HuH-7.5 (cell line): Measurements from ENCODE around the gene ZNF683.

Source experiments
- DNase-seq: peaks from one replicate; pipeline ENCODE4 v3.0.0; 2011; ENCODE audit warnings: low spot score

ZNF683 gene

GRCh38 chr1:26358411-26359384 is 13.9 kb downstream of the ZNF683 start:
- DNase-seq, result peak; percentile 88

- no peak for DNase-seq
Measured at GRCh38 chr1:26357121-26357602, 15.4 kb downstream of the ZNF683 start.

GRCh38 chr1:26356106-26356505 is 16.4 kb downstream of the ZNF683 start:
- no peak for DNase-seq

- DNase-seq, result no peak
Measured at GRCh38 chr1:26354972-26355371, 17.6 kb downstream of the ZNF683 start.

GRCh38 chr1:26353976-26354820 is 18.4 kb downstream of the ZNF683 start, which contains the start of gene CRYBG2:
Gene CRYBG2 (minus strand): TSS chr1:26354130. CDS start chr1:26346657, 7,473 bp downstream.
- DNase-seq, result no peak

GRCh38 chr1:26353210-26353859 is 19.2 kb downstream of the ZNF683 start:
- no peak for DNase-seq

GRCh38 chr1:26352338-26352679 is 20.2 kb downstream of the ZNF683 start:
- DNase-seq, result no peak

GRCh38 chr1:26351590-26352337 is 20.8 kb downstream of the ZNF683 start:
- peak; percentile 86 for DNase-seq

GRCh38 chr1:26350701-26351589 is 21.6 kb downstream of the ZNF683 start:
- DNase-seq, result peak; percentile 72

- no peak for DNase-seq
Measured at GRCh38 chr1:26350343-26350700, 22.2 kb downstream of the ZNF683 start.

- no peak for DNase-seq
Measured at GRCh38 chr1:26349877-26350244, 22.7 kb downstream of the ZNF683 start.

- DNase-seq, result no peak
Measured at GRCh38 chr1:26349188-26349876, 23.2 kb downstream of the ZNF683 start.

GRCh38 chr1:26346274-26347033 is 26.1 kb downstream of the ZNF683 start:
- DNase-seq, result no peak

- DNase-seq, result no peak
Measured at GRCh38 chr1:26345718-26346117, 26.8 kb downstream of the ZNF683 start.

- no peak for DNase-seq
Measured at GRCh38 chr1:26344147-26344920, 28.2 kb downstream of the ZNF683 start.

GRCh38 chr1:26340047-26340481 is 32.5 kb downstream of the ZNF683 start:
- DNase-seq, result no peak

- no peak for DNase-seq
Measured at GRCh38 chr1:26338670-26339069, 33.9 kb downstream of the ZNF683 start.

GRCh38 chr1:26337625-26338024 is 34.9 kb downstream of the ZNF683 start:
- no peak for DNase-seq
